Bronchial epithelial cell (primary cell): Measurements from ENCODE around the gene BRIP1. TPM values are rescaled to one million over a fixed set of nuclear protein-coding genes. Genes with fewer than 3 reads are reported as not detected.
"Not testable (repeated sequence)": the region's sequence is repeated elsewhere in the genome, so short reads cannot be mapped to it uniquely, and the experiment has no call there.

Experiments used
- DNase-seq: peaks from one replicate; pipeline ENCODE4 v3.0.0-alpha.2; 2010; ENCODE audit warnings: low read depth
- FAIRE-seq: peaks from 2 replicates; lab custom pipeline; 2011; peaks lifted over from hg19 to GRCh38; lab: Jason Lieb, UNC
- H3K27me3 ChIP-seq: 2 replicates; pipeline ENCODE4 v1.5.1; 2011; ENCODE audit warnings: low read length; ENCODE audit not compliant: control insufficient read depth, insufficient read depth
- H3K36me3 ChIP-seq: 2 replicates; pipeline ENCODE4 v1.5.1; 2011; ENCODE audit warnings: low read length; ENCODE audit not compliant: control insufficient read depth, insufficient read depth
- H3K4me3 ChIP-seq: 2 replicates; pipeline ENCODE4 v1.5.1; 2011; ENCODE audit warnings: mild to moderate bottlenecking, low read depth, low read length, control low read depth
- CTCF ChIP-seq: IDR thresholded peaks from 2 replicates; pipeline ENCODE4 v1.5.1; 2011; ENCODE audit warnings: mild to moderate bottlenecking, moderate library complexity, low read length, control low read depth, inconsistent platforms; ENCODE audit not compliant: insufficient read depth, severe bottlenecking
- total RNA-seq: library from RNA; depleted of rRNA; stranded (reverse); fragments of >200 nt; gene quantifications from 2 replicates; pipeline ENCODE4 v1.2.1, GENCODE V29; 2014

Gene BRIP1
- total RNA-seq, 1 donor from 2014 or later, result 1.1 TPM

- TF ChIP-seq CTCF, result no peak
- DNase-seq (no peak), FAIRE-seq (no peak)
- no peaks in the 10 kb centered on the region for H3K27me3 ChIP-seq
- H3K36me3 ChIP-seq, result no peaks in the 10 kb centered on the region
- no peak overlapping the region for H3K4me3 ChIP-seq
These were observed 179.2 kb downstream of the BRIP1 start for GRCh38 chr17:61684172-61684571.

- no peak overlapping the region for H3K4me3 ChIP-seq
- DNase-seq, result no peak
- no peak for FAIRE-seq
- H3K27me3 ChIP-seq, result no peaks in the 10 kb centered on the region
- no peaks in the 10 kb centered on the region for H3K36me3 ChIP-seq
- no peak for TF ChIP-seq CTCF
These were observed 179.9 kb downstream of the BRIP1 start for GRCh38 chr17:61683466-61683865.

- no peaks in the 10 kb centered on the region for H3K36me3 ChIP-seq
- no peak overlapping the region for H3K4me3 ChIP-seq
- no peaks in the 10 kb centered on the region for H3K27me3 ChIP-seq
- TF ChIP-seq CTCF, result no peak
- FAIRE-seq (no peak), DNase-seq (no peak)
These were observed 182.4 kb downstream of the BRIP1 start for GRCh38 chr17:61680921-61681320.

GRCh38 chr17:61678339-61678738 lies 185.0 kb downstream of the BRIP1 start:
- Histone ChIP-seq H3K36me3 (no peaks in the 10 kb centered on the region), H3K4me3 (no peak overlapping the region), H3K27me3 (no peaks in the 10 kb centered on the region)
- no peak for TF ChIP-seq CTCF
- FAIRE-seq, result no peak
- DNase-seq, result no peak

- H3K36me3 ChIP-seq, DNase-seq, H3K27me3 ChIP-seq, FAIRE-seq, H3K4me3 ChIP-seq: not testable (repeated sequence)
These were observed 186.0 kb downstream of the BRIP1 start for GRCh38 chr17:61677150-61677811.

GRCh38 chr17:61676522-61676921 lies 186.8 kb downstream of the BRIP1 start:
- not testable (repeated sequence) for H3K27me3 ChIP-seq, H3K36me3 ChIP-seq, FAIRE-seq, H3K4me3 ChIP-seq, DNase-seq

- not testable (repeated sequence) for H3K4me3 ChIP-seq, FAIRE-seq, H3K27me3 ChIP-seq, H3K36me3 ChIP-seq, DNase-seq
These were observed 188.7 kb downstream of the BRIP1 start for GRCh38 chr17:61674609-61675008.

GRCh38 chr17:61673019-61673897 lies 190.1 kb downstream of the BRIP1 start:
- H3K36me3 ChIP-seq, H3K27me3 ChIP-seq, FAIRE-seq, H3K4me3 ChIP-seq, DNase-seq: not testable (repeated sequence)
